GM21390 (cell line): ENCODE results near the gene UBE4A.

Experiments used
- ATAC-seq: cut with Tn5 transposase; IDR thresholded peaks from one replicate; pipeline ENCODE4 v1.9.1; 2021; ENCODE audit not compliant: unreplicated experiment

Gene UBE4A

GRCh38 chr11:118359295-118359958 lies at the start of gene UBE4A:
UBE4A (plus strand) TSS chr11:118359600; CDS start chr11:118365081, 5,481 bp downstream.
- peak; percentile 96 for ATAC-seq

- ATAC-seq: no peak
These were observed 49.1 kb upstream of the UBE4A start for GRCh38 chr11:118310271-118310670.

GRCh38 chr11:118310781-118311485 lies 48.5 kb upstream of the UBE4A start:
- ATAC-seq: no peak

- no peak for ATAC-seq
These were observed 47.9 kb upstream of the UBE4A start for GRCh38 chr11:118311518-118311917.

GRCh38 chr11:118312328-118312727 lies 47.1 kb upstream of the UBE4A start:
- no peak for ATAC-seq

- no peak for ATAC-seq
These were observed 46.2 kb upstream of the UBE4A start for GRCh38 chr11:118313242-118313641.

- no peak for ATAC-seq
These were observed 44.4 kb upstream of the UBE4A start for GRCh38 chr11:118314988-118315411.

GRCh38 chr11:118318124-118318523 lies 41.3 kb upstream of the UBE4A start:
- no peak for ATAC-seq

- no peak for ATAC-seq
These were observed 40.6 kb upstream of the UBE4A start for GRCh38 chr11:118318581-118319336.

GRCh38 chr11:118319337-118319707 lies 40.1 kb upstream of the UBE4A start:
- no peak for ATAC-seq

- ATAC-seq: no peak
These were observed 38.9 kb upstream of the UBE4A start for GRCh38 chr11:118320515-118320914.

- no peak for ATAC-seq
These were observed 37.9 kb upstream of the UBE4A start for GRCh38 chr11:118321386-118322082.

GRCh38 chr11:118322721-118323120 lies 36.7 kb upstream of the UBE4A start:
- ATAC-seq: no peak

- ATAC-seq: no peak
These were observed 34.1 kb upstream of the UBE4A start for GRCh38 chr11:118325283-118325682.

GRCh38 chr11:118328745-118329144 lies 30.7 kb upstream of the UBE4A start:
- ATAC-seq: no peak

GRCh38 chr11:118334745-118335144 lies 24.7 kb upstream of the UBE4A start:
- no peak for ATAC-seq

GRCh38 chr11:118338637-118339061 lies 20.8 kb upstream of the UBE4A start:
- no peak for ATAC-seq

- ATAC-seq: no peak
These were observed 20.0 kb upstream of the UBE4A start for GRCh38 chr11:118339281-118339961.

- no peak for ATAC-seq
These were observed 19.0 kb upstream of the UBE4A start for GRCh38 chr11:118340449-118340848.

GRCh38 chr11:118341261-118341660 lies 18.1 kb upstream of the UBE4A start:
- no peak for ATAC-seq
